Left lobe of liver (tissue), 2 donors: ENCODE data around the gene BORCS6. TPM values are rescaled to one million over a fixed set of nuclear protein-coding genes. Genes with fewer than 3 reads are reported as not detected.
"Not testable (repeated sequence)": the region's sequence is repeated elsewhere in the genome, so short reads cannot be mapped to it uniquely, and the experiment has no call there.

ENCODE experiments used
- ATAC-seq: fragments of 200-7000 bp; cut with Tn5 transposase; one replicate; pipeline ENCODE4 v1.9.1; 2020; ENCODE audit warnings: mild to moderate bottlenecking, moderate library complexity
- DNase-seq: peaks from one replicate; pipeline ENCODE4 v3.0.0-alpha.2; 2020; ENCODE audit warnings: low spot score
- total RNA-seq: library from RNA; stranded (reverse); gene quantifications from one replicate; pipeline ENCODE4 v1.2.1, GENCODE V29; 2021
- donor health status: DM: no; HTN: no; CAD: no; lungs with moderate emphysema.
- donor health status: DM: no; HTN: yes; CAD: no.

Gene BORCS6
- total RNA-seq, 1 donor from 2014 or later, result 4.5 TPM

DNA sequence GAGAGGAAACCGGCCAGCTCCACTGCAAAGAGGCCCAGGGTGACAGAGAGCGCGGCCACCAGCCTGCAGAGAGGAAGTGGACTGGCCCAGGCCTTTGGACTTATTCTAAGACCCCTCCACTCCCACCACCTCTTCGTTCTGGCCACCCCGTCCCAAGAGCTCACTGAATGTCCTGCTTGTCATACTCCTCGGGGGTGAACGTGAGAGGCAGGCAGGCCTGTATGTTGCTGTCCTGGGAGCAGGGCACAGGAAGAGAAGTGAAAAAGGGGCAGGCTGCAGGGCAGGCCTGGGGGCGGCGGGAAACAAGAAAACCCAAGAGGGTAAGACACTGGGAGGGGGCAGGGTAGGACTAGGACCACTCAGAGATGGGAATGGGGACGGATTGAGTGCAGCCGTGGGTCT is 14.2 kb downstream of the BORCS6 start:
- ATAC-seq, result peak; percentile 3
- no peak for DNase-seq

- peak; percentile 2 for ATAC-seq
- no peak for DNase-seq
Measured at GRCh38 chr17:8173871-8174322, 16.1 kb downstream of the BORCS6 start.

DNA sequence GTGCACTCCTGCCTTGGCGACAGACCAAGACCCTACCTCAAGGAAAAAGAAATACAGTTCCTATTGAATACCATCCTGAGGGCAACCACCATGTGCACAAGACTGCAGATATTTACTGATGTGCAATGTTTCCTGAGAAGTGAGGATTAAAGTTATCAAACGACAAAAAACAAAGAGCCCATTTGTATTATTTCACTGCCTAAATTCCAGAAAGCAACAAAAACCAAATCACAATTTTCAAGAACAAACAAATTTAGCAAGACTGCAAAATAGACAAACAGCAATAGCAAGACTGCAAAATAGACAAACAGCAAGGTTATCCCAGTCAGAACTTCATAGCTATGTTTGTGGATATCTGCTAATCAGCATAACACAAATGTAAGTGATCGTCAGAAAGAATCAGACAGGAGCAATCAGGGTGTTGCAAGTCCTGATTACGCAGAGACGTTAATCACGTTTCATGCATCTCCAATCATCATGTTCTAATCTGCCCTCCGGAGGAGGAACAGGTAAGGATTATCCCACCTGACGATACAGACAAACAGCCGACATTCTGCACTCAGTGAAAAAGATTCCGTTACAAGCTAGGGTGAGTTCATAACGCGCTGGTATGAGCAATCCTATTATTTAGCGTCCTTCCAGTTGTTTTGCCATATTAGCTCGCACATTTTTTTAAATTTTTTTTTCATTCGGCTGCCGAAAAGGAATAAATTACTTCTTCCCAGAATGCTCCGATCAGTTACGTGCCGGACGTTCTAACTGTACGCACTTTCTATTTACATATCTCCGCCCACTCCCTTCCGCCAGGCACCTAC is 16.7 kb downstream of the BORCS6 start:
- ATAC-seq (peak; percentile 86), DNase-seq (peak; percentile 83)

DNA sequence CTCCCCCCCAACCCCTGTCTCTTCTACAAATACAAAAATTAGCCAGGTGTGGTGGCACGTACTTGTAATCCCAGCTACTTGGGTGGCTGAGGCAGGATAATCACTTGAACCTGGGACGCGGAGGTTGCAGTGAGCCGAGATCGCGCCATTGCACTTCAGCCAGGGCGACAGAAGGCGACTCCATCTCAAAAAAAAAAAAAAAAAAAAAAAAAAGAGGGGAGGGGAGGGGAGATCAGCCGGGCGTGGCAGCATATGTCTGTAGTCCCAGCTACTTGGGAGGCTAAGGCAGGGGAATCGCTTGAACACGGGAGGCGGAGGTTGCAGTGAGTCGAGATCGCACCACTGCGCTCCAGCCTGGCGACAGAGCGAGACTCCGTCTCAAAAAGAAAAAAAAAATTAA is 19.8 kb downstream of the BORCS6 start:
- not testable (repeated sequence) for DNase-seq, ATAC-seq

- ATAC-seq, result no peak
- no peak for DNase-seq
Measured at GRCh38 chr17:8167526-8167925, 22.5 kb downstream of the BORCS6 start.

DNA sequence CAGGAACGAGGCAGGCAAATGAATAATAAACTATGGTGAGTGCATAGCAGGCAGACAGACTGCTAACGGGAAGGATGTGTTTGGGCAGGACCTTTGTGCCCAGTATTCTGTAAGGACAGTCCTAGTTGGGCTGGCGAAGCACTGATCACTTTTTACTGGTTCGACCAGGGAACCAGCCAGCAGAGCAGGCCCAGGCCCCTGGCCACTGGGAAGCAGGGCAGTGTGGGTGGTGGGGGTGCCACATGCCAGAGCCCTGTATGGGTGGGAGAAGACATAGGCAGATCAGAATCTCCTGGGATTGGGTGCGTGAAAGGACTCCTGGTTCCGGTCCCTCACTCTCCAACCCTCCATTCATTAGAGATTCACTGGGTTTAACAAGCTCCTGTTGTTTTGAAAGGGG is 23.2 kb downstream of the BORCS6 start:
- DNase-seq (no peak), ATAC-seq (no peak)

GRCh38 chr17:8164815-8165131 is 25.2 kb downstream of the BORCS6 start:
- ATAC-seq (no peak), DNase-seq (no peak)

DNA sequence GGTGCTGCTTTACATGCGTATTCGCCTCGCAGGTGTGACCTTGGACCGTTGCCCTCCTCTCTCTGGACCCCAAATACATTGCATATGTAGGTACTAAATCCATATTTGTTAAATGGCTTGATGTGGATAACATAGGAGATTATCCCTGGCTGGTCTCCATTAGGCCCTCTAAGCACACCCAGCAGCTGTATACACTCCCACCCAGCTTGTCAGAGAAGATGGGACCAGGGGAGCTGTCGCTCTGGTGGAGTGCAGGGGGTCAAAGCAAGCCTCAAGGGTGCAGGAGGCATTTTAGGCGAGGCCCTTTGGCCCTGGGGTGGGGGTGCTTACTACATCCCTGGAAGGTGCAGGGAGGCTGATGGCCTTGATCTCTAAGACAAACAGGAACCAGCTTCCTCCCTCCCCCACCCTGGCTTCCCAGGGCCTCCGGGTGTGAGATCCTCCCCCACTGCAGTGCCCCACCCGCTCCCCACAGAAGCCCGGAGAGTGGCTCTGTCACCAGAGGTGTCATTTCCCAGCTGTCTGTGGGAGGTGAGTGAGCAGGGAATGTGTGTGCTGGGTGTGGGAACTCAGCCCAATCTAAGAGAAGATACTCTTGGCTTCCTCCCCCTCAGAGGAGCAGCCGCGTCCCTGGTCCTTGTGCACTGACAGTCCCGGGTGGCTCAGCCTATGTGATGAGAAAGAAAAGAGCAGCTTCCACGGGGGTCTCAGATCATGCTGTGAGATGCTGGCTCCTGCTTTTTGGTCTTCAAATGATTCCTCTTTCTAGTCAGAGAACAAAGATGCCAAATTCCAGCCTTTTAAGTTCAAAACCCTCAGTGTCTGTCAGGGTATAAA is 25.8 kb downstream of the BORCS6 start:
- ATAC-seq (peak; percentile 41), DNase-seq (no peak)

DNA sequence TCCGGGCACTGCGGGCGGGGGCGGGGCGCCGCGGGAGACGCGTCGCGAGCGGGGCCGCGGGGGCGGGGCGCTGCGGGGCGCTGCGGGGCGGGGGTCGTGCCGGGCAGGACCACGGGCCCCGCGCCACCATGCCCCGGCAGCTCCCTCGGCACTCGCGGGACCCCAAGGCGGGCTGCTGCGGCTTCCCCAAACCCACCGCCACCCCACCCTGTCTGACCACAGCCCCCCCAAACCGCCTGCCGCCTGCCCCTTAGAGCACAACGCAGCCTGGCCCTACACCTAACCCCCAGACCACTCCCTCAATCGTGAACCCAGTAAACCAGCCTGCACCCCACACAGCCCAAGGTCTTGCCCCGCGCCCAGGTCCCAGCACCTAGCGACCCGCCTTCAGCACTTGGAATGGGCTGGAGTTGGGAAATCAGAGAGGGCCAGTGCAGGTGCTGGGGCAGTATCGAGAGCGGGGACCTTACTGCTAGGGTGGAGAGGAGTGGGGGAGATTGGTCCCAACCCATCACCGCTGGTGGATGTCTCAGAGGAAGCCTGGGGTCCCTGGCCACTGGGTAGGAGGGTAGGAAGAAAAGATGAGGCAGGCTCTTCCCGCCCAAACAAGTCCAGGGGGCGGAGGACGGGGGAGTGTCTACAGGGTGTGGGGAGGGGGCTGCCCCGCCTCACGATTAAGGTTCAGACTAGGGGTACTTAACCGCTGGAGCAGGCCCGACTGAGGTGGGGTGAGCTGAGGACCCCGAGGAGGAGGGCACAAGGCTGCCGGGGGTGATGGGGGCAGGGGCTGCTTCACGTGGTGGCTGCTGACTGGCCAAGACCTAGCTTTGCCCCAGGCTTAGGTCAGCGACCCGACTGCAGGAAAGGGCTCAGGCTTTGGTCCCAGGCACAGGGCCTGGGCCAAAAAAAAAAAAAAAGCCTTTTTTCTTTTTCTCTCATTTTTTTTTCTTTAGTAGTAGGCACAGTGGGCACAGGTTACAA is 26.7 kb downstream of the BORCS6 start:
- peak; percentile 83 for DNase-seq
- ATAC-seq, result peak; percentile 74

DNA sequence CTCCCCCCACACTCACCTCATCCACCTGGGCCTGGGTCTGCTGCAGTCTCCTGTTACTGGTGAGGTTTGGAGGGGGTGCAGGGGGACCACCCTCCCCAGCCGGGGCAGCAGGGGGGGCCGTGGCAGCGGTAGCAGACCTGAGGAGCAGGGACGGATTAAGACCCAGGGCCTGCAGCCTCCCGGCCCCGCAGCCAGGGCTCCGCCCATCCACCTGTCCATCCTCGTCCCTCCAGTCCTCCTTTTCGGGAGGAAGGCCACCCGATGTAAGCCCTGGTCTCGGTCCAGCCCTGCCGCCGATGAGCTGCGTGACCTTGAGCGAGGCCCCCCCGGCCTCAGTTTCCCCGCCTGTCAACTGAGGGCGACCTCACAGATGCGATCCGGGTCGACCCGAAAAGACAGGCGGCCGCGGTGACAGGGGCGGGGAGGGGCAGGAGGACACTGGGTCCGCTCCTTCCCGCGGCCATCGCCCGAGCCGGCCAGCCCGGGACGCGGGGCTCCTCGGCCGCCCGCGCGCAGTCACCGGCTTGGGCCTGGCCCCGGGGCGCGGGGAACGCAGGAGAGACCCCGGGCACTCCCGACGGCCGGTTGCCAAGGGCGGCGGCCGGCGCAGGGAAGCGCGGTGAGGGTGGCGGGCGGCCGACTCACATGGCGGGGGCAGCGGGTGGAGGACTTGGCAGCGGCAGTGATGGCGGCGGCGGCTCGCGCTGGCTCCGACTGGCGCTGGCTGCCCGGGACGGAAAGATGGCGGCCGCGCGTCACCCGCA is 27.6 kb downstream of the BORCS6 start, which contains the start of gene VAMP2:
Gene VAMP2, minus strand, starts transcription at position 716 of the 764 bp plus-strand sequence. Its CDS starts 69 bp downstream, at position 647.
- ATAC-seq, result peak; percentile 57
- DNase-seq, result peak; percentile 81

GRCh38 chr17:8161289-8162232 is 28.4 kb downstream of the BORCS6 start:
- ATAC-seq, result no peak
- no peak for DNase-seq

GRCh38 chr17:8160741-8161221 is 29.2 kb downstream of the BORCS6 start:
- DNase-seq, result no peak
- ATAC-seq, result no peak

GRCh38 chr17:8160224-8160577 is 29.8 kb downstream of the BORCS6 start:
- DNase-seq, result no peak

DNA sequence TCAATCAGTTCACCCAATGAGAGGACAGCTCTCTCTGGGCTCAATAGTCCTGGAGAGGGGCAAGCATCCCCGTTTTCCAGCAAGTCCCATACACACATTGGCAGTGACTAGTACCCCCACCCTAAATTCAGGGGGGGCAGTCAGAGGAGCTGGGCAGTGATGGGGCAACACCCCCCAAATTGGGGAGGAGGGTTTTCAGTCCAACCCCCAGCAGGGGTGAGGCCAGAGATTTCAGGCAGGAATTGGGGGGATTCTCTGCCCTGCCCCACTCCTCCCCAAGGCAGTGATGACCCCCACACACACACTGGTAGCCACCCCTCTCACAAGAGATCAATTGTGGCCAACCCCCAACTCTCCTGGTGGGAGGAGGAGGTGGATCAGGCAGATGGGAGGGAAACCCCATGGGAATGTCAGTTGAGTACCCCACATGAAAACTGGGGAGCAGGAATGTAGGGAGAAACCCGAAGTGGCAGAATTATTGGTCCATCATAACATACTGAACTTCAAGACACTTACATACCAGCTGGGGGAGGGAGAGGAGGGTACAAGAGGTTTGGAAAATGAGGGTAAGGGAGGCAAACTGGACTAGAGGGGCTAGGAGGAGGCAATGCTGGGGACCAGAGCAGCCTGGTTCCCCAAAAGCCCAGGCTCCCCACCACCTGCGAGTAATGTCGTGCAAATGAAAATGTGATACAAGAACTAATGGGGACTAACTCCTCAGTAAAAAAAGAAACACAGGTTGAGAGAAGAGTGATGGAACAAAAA is 30.3 kb downstream of the BORCS6 start:
- ATAC-seq (no peak), DNase-seq (no peak)

More at GRCh38 chr17:8160224-8160577, 29.8 kb downstream of the BORCS6 start:
- ATAC-seq, result no peak

DNA sequence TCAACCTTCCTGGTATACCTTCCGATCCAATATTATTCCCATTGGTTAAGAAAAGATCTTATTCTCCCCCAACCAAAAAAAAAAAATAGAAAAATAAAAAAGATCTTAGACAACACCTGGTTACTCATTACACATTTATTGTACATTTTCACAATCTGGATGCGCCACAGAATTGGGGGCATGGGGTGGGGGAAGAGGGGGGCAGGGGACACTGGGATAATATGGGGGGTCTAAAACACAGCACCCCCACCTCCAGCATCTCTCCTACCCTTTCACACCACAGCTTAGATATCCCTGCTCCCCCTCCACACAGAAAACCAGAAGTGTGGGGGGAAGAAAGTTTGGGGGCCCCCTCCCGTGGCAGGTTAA is 31.0 kb downstream of the BORCS6 start:
- DNase-seq (no peak), ATAC-seq (no peak)

GRCh38 chr17:8158267-8159031 is 31.5 kb downstream of the BORCS6 start:
- DNase-seq (peak; percentile 94), ATAC-seq (peak; percentile 44)
